Measurements from ENCODE around the gene THSD4.

GRCh38 chr15:71476823-71477222 is 361.6 kb downstream of the THSD4 start:
- TF ChIP-seq POLR2A (IDR thresholded peaks at IDR 0.05) (no peak), CTCF (IDR thresholded peaks at IDR 0.05) (no peak)
